Measurements from ENCODE around the gene SFMBT1.

The SFMBT1 gene

DNA sequence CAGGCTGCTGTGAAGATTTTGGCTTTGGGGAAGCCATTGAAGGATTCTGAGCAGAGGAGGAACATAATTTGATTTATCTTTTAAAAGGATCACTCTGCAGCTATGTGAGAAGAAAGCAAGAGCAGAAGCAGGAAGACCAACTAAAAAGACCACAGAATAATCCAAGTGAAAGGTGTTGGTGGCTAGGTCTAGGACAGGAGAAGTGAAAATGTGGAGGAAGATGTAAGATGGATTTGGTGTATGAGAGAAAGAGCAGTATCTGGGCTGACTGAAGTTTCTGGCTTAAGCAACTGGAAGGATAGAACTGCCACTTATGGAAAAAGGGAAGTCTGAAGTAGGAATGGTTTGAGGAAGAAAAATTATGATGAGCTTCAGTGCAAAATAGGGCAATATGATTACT lies 62.0 kb downstream of the SFMBT1 start:
- TF ChIP-seq, protein P1, sequence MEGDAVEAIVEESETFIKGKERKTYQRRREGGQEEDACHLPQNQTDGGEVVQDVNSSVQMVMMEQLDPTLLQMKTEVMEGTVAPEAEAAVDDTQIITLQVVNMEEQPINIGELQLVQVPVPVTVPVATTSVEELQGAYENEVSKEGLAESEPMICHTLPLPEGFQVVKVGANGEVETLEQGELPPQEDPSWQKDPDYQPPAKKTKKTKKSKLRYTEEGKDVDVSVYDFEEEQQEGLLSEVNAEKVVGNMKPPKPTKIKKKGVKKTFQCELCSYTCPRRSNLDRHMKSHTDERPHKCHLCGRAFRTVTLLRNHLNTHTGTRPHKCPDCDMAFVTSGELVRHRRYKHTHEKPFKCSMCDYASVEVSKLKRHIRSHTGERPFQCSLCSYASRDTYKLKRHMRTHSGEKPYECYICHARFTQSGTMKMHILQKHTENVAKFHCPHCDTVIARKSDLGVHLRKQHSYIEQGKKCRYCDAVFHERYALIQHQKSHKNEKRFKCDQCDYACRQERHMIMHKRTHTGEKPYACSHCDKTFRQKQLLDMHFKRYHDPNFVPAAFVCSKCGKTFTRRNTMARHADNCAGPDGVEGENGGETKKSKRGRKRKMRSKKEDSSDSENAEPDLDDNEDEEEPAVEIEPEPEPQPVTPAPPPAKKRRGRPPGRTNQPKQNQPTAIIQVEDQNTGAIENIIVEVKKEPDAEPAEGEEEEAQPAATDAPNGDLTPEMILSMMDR (IDR thresholded peaks at IDR 0.05; ENCODE audit: control insufficient read depth, insufficient read depth, low read depth, low read length, missing control alignments): no peak
- DNase-seq (ENCODE audit: low read depth): no peak
- H3K4me3 ChIP-seq (ENCODE audit: control insufficient read depth, low read depth, low read length): no peak overlapping the region

DNA sequence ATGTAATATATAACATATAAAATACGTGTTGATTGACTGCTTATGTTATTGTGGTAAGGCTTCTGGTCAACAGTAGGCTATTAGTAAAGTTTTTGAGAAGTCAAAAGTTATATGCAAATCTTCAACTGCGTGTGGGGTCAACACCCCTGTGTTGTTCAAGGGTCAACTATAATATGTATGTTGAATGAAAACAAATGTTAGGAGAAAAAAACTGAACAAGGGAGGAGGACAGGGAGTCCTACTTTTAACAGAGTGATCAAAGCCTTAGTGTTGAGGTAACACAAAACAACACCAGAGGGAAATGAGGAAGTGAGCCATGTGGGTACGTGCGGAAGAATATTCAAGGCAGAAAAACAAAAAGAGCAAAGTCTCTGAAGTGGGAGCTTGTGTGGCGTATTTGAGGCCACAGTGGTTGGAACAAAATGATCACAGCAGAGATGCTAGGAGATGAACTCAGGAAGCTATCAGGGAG lies 62.5 kb downstream of the SFMBT1 start:
- TF ChIP-seq, protein P1 (IDR thresholded peaks at IDR 0.05; ENCODE audit: control insufficient read depth, insufficient read depth, low read depth, low read length, missing control alignments): no peak
- no peak overlapping the region for H3K4me3 ChIP-seq (ENCODE audit: control insufficient read depth, low read depth, low read length)
- no peak for DNase-seq (ENCODE audit: low read depth)

DNA sequence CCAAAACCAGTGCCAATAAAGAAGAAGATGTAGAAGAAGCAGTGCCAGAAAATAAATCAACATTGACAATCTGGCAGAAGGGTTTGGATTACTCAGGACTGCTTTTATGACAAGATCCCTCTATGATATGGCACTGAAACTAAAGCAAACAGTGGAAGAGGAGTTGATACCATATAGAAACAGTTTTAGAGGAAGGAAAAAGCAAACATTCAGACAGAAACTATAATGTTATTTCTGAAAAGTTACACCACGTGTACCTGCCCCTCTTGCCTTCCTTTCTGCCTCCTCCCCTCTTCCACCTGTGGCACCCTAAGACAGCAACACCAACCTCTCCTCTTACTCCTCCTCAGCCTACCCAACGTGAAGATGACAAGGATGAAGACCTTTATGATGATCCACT lies 63.0 kb downstream of the SFMBT1 start:
- DNase-seq (ENCODE audit: low read depth): no peak
- TF ChIP-seq, protein P1 (IDR thresholded peaks at IDR 0.05; ENCODE audit: control insufficient read depth, insufficient read depth, low read depth, low read length, missing control alignments): no peak
- H3K4me3 ChIP-seq (ENCODE audit: control insufficient read depth, low read depth, low read length): no peak overlapping the region

DNA sequence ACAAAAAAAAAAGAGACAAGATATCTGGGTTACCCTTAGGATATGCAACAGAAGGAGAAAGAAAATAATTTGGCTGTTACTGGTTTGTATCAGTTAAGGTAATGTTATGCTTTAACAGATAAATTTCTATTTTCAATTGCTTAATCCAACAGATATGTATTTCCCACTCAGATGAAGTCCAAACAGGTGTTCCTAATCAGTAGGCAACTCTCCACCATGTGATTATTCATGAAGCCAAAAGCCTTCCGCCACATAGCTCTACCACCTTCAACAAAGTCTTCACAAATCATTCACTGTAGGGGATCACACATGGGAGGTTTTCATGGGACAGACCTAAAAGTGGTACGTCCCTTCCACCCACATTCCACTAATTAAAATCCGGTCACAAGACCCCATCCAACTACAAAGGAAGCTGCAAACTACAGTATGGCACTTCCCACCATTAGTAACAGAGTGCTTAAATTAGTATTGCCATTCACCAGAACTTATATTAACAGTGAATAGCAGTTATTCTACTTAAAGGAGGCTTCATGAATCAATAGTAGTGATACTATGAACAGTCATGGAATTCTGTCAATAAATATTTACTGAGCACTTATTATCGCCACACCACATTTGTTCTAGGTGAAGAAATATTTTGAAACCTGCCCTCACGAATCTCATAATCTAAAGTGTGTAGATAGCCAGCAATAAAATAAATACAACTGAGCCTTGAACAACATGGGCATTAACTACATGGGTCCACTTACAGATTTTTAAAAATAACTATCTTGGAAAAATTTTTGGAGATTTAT lies 66.5 kb downstream of the SFMBT1 start:
- no peak overlapping the region for H3K4me3 ChIP-seq (ENCODE audit: control insufficient read depth, low read depth, low read length)
- DNase-seq (ENCODE audit: low read depth): no peak
- TF ChIP-seq, protein P1 (IDR thresholded peaks at IDR 0.05; ENCODE audit: control insufficient read depth, insufficient read depth, low read depth, low read length, missing control alignments): no peak

DNA sequence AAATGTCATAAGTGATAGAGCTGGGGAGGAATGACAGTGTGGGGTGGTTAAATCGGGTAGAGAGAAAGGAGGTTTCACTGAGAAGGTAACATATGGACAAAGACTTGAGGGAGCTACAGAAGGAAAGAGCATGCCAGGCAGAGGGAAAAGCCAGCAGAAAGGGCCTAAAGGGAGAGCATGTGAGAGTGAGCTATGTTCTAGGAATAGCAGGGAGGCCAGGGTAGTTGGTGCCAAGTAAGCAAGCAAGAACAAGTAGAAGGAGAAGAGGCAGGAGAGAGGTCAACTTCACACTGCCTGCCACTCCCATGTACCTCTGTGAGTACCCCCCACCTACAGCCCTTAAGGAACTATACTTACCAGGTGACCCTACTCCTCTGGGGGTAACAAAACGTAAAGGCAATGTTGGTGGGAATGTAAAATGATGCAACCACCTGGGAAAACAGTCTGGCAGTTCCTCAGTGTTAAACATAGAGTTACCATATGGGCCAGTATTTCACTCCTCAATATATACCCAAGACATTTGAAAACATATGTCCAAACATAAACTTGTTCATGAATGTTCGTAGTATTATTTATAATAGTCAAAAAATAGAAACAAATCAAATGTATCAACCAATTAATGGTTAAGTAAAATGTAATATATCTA lies 67.6 kb downstream of the SFMBT1 start:
- no peak overlapping the region for H3K4me3 ChIP-seq (ENCODE audit: control insufficient read depth, low read depth, low read length)
- TF ChIP-seq, protein P1 (IDR thresholded peaks at IDR 0.05; ENCODE audit: control insufficient read depth, insufficient read depth, low read depth, low read length, missing control alignments): no peak
- no peak for DNase-seq (ENCODE audit: low read depth)

DNA sequence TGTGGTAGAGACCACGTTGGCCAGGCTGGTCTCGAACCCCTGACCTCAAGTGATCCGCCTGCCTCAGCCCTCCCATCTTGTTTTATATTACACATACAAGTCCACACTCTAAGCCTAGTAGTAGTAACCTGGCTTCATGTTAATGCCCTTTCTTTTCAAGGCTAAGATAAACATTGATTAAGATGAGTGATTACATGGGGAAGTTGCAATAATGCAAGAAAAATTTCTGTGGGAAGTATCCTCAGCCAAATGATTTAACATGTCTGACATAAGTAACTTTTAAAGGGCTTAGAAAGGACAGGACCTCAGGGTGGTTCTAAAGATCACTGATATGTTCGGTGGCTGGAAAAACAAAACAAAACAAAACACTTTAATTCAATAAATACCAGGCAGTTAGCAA lies 72.1 kb downstream of the SFMBT1 start:
- DNase-seq (ENCODE audit: low read depth): no peak
- TF ChIP-seq, protein P1 (IDR thresholded peaks at IDR 0.05; ENCODE audit: control insufficient read depth, insufficient read depth, low read depth, low read length, missing control alignments): no peak
- no peak overlapping the region for H3K4me3 ChIP-seq (ENCODE audit: control insufficient read depth, low read depth, low read length)

All from AG09309 (cell line).